GM18502 (cell line): ENCODE measurements around the gene COBLL1.

Experiments
- ATAC-seq: cut with Tn5 transposase; IDR thresholded peaks from one replicate; pipeline ENCODE4 v1.9.1; 2021; ENCODE audit warnings: mild to moderate bottlenecking; ENCODE audit not compliant: unreplicated experiment, poor library complexity

COBLL1 gene

GRCh38 chr2:164761737-164762460 is 79.7 kb downstream of the COBLL1 start:
- peak; percentile 13 for ATAC-seq

DNA sequence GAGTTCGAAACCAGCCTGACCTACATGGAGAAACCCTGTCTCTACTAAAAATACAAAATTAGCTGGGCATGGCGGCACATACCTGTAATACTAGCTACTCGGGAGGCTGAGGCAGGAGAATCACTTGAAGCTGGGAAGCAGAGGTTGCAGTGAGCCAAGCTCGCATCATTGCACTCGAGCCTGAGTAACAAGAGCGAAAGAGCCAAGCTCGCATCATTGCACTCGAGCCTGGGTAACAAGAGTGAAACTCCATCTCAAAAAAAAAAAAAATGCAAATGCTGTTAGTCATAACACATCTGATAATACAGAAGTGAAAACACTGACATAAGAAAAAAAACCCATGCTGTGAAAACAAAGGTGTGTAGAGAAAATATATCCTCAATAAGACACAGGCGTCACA is 80.4 kb downstream of the COBLL1 start:
- peak; percentile 100 for ATAC-seq

DNA sequence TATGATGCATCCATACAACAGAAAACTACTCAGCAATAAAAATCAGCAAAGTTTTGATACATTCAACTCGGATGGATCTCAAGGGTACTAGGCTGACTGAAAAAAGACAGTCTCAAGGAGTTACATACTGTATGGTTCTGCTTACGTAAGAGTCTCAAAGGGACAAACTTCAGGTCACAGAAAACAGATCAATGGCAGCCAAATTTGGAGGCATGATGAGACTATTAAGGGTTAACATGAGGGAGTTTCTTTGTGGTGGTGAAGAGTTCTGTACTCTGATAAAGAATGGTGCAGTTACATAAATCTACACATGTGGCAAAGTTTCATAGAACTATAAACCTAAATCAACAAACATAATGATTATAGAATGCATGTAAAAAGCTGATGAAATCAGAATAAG is 81.4 kb downstream of the COBLL1 start:
- no peak for ATAC-seq

GRCh38 chr2:164757934-164758695 is 83.5 kb downstream of the COBLL1 start:
- no peak for ATAC-seq

- no peak for ATAC-seq
Observed at GRCh38 chr2:164756773-164757172, 84.8 kb downstream of the COBLL1 start.

DNA sequence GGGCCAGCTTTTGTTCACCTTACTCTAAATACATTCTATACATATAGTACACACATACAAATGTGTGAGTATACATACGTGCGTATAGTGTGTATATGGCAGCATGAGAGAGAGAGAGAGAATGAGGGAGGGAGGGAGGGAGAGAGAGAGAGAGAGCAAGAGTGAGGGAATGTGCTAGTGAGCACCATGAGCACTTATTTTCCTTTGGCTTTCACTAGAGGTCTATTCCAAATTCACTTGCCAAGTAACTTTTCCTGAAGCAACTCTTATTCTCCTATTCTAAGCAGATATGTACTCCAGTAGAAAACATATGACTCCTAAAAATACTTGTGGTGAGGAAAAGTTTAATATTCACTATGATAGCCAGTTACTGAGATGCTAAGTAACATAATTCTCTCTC is 85.7 kb downstream of the COBLL1 start:
- no peak for ATAC-seq

DNA sequence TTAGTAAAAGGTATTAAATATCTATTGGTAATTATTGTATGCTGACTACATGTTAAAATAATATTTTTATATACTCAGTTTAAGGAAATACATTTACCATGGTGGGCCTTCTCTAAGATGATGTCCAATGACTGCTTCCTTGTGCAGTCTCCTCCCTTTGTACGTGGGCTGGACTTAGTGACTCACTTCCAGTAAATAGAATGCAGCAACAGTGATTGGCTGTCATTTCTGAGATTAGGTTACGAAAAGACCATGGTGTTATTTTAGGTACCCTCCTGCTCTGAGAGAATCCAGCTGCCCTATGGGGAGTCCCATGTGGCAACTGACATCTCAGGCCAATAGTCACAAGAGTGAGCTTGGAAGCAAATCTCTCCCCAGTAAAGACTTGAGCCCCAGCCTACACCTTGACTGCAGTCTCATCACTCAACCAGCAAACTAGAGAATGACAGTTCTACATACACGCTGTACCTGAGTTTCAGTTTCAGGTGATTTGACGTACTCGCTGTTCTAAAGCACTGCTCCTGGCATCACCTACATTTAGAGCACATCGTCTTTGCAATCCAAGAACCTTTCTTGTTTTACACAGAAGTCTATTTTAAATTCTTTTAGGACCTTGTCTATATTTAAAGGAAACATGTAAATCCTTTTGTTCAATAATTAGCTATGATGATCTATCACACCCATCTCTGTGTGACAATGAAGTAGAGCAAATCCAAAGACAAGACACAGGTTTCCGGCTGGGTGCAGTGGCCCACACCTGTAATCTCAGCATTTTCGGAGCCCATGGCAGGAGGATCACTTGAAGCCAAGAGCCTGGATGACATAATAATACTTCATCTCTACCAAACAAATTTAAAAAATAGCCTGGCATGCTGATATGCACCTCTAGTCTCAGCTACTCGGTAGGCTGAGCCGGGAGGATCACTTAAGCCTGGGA is 87.2 kb downstream of the COBLL1 start:
- ATAC-seq, result peak; percentile 70

- ATAC-seq, result no peak
Observed at GRCh38 chr2:164752956-164753355, 88.7 kb downstream of the COBLL1 start.

GRCh38 chr2:164747783-164748433 is 93.7 kb downstream of the COBLL1 start:
- no peak for ATAC-seq

DNA sequence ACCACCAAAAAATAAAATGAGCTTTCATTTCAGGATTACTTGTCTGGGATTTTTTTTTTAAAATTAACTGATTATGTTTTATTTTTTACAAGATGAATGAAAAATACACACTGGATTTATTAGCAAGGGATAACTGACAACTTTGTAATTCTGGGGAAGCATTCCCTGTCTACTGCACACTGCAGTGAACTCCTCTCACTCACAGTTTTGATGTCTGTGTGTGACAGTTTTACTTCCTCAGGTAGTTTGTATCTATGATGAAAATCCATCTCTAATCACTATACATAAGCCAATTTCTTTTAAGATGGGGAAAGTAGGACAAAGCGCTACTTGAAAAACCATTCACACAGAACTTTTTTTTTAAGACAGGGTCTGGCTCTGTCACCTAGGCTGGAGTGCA is 94.5 kb downstream of the COBLL1 start:
- no peak for ATAC-seq

GRCh38 chr2:164746713-164747112 is 94.9 kb downstream of the COBLL1 start:
- ATAC-seq, result no peak

GRCh38 chr2:164745012-164745797 is 96.4 kb downstream of the COBLL1 start:
- ATAC-seq, result no peak

- ATAC-seq, result no peak
Observed at GRCh38 chr2:164742738-164743317, 98.8 kb downstream of the COBLL1 start.

- ATAC-seq, result no peak
Observed at GRCh38 chr2:164739966-164740365, 101.7 kb downstream of the COBLL1 start.

DNA sequence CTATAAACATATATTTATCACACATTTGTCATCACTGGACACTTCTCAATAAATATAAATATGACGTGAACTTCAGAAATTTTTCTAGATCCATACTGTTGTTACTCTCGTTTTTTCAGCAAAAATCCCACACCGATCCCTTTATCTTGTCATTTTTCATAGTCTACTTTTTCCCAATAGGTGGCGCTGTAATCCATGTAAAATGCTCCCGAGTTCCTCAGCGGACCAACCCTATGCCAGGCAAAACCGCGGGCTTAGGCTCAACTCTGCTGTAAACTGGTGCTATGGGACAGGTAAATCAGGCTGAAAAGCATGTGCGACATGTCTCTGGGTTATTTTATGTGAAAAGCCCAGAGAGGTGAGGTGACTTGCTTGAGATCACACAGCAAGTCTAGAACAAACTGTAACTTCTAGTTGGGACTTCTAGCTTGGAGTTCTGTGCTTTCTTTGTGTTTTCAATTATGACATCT is 104.0 kb downstream of the COBLL1 start:
- peak; percentile 76 for ATAC-seq

GRCh38 chr2:164735309-164735919 is 106.2 kb downstream of the COBLL1 start:
- no peak for ATAC-seq

DNA sequence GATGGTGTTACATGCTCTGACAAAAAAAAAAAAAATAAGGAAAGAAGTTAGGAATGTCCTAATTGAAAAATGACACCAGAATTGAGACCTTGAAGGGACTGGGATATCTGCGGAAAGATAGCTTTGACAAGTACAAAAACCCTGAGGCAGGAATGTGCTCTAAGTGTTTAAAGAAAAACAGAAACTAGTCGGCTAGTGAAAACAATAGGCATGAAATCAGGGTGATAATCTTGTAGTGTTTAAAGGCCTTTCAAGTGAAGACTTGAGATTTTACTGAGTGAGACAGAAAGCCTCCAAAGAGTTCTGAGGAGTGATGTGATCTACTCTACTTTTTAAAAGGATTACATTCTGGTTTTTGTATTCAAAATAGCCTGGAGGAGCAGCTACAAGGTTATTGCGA is 107.4 kb downstream of the COBLL1 start:
- ATAC-seq, result no peak

DNA sequence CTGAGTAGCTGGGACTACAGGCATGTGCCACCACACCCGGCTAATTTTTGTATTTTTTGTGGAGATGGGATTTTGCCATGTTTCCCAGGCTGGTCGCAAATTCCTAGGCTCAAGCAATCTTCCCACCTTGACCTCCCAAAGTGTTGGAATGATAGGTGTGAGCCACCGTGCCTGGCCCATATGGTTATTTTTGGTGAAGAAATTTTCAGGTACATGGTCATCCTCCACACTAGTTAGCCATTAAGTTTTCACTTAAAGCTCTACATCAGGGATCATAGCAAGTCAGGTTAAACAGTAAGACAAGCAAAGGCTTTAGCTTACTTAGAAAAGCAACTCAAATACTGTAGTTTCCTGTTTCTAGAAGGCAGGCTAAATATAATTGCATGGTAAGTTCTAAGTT is 116.1 kb downstream of the COBLL1 start:
- no peak for ATAC-seq
